Measurements from ENCODE around the gene RALGPS1. TPM values are rescaled to one million over a fixed set of nuclear protein-coding genes. Genes with fewer than 3 reads are reported as not detected.

RALGPS1 gene
- total RNA-seq, 2 experiments from 2014 or later: 14.1 to 14.4 TPM

GRCh38 chr9:127055745-127056402 is 141.3 kb downstream of the RALGPS1 start:
- ChIA-PET POLR2A (interaction anchor here (0.6 kb wide), 1 partner anchor 10 kb away, joined by 3 read pairs; no protein-coding TSS in a partner anchor), CTCF (ENCODE audit: unreplicated experiment) (interaction anchor here (0.6 kb wide), 1 partner anchor 134 kb away, joined by 4 read pairs; no protein-coding TSS in a partner anchor)
- H2AFZ ChIP-seq (ENCODE audit: low read length): no peak overlapping the region
- H3K9me3 ChIP-seq (ENCODE audit: low read length): no peaks in the 10 kb centered on the region
- H4K20me1 ChIP-seq (ENCODE audit: insufficient read depth, low read length): no peaks in the 10 kb centered on the region
- no TSS peak for BruUV-seq (replicated peaks)
- no peak overlapping the region for H3K4me3 ChIP-seq (ENCODE audit: low read depth, low read length, poor library complexity, severe bottlenecking)
- no peaks in the 10 kb centered on the region for H3K36me3 ChIP-seq (ENCODE audit: insufficient read depth, low read length)
- H3K4me2 ChIP-seq (ENCODE audit: low read length): no peak overlapping the region
- intact Hi-C loops (cut with micrococcal nuclease; ENCODE audit: unreplicated experiment): no loop called here
- TF ChIP-seq EZH2phosphoT487 (IDR thresholded peaks at IDR 0.05; ENCODE audit: borderline replicate concordance, low read depth, low read length) (no peak), CTCF (conservative IDR thresholded peaks at IDR 0.05; ENCODE audit: low read length) (no peak)
- no peaks in the 10 kb centered on the region for H3K79me2 ChIP-seq (ENCODE audit: insufficient read depth, low read depth, low read length)
- no peak overlapping the region for H3K27ac ChIP-seq (ENCODE audit: low read depth, low read length, poor library complexity, severe bottlenecking)
- H3K9me2 ChIP-seq (ENCODE audit: insufficient read depth, low read length): no peaks in the 10 kb centered on the region
- H3K4me1 ChIP-seq (ENCODE audit: insufficient read depth, low read length, poor library complexity, severe bottlenecking): peaks cover 11% of the 10 kb centered on the region
- no peak for DNase-seq (ENCODE audit: low spot score)

GRCh38 chr9:127056446-127056845 is 141.9 kb downstream of the RALGPS1 start:
- Histone ChIP-seq H2AFZ (ENCODE audit: low read length) (no peak overlapping the region), H3K4me3 (ENCODE audit: low read depth, low read length, poor library complexity, severe bottlenecking) (no peak overlapping the region), H3K27ac (ENCODE audit: low read depth, low read length, poor library complexity, severe bottlenecking) (no peak overlapping the region), H4K20me1 (ENCODE audit: insufficient read depth, low read length) (no peaks in the 10 kb centered on the region), H3K9me3 (ENCODE audit: low read length) (no peaks in the 10 kb centered on the region), H3K4me2 (ENCODE audit: low read length) (no peak overlapping the region), H3K79me2 (ENCODE audit: insufficient read depth, low read depth, low read length) (no peaks in the 10 kb centered on the region), H3K4me1 (ENCODE audit: insufficient read depth, low read length, poor library complexity, severe bottlenecking) (peaks cover 11% of the 10 kb centered on the region), H3K9me2 (ENCODE audit: insufficient read depth, low read length) (no peaks in the 10 kb centered on the region), H3K36me3 (ENCODE audit: insufficient read depth, low read length) (no peaks in the 10 kb centered on the region)
- no peak for DNase-seq (ENCODE audit: low spot score)
- no peak for TF ChIP-seq EZH2phosphoT487 (IDR thresholded peaks at IDR 0.05; ENCODE audit: borderline replicate concordance, low read depth, low read length)
- POLR2A ChIA-PET: interaction anchor here (1.2 kb wide), 1 partner anchor 10 kb away, joined by 3 read pairs; no protein-coding TSS in a partner anchor
- intact Hi-C loops (cut with micrococcal nuclease; ENCODE audit: unreplicated experiment): no loop called here
- no TSS peak for BruUV-seq (replicated peaks)
- CTCF ChIA-PET (ENCODE audit: unreplicated experiment): interaction anchor here (0.6 kb wide), 1 partner anchor 134 kb away, joined by 4 read pairs; no protein-coding TSS in a partner anchor

- Histone ChIP-seq H3K36me3 (ENCODE audit: insufficient read depth, low read length) (no peaks in the 10 kb centered on the region), H3K4me1 (ENCODE audit: insufficient read depth, low read length, poor library complexity, severe bottlenecking) (peaks cover 11% of the 10 kb centered on the region), H3K79me2 (ENCODE audit: insufficient read depth, low read depth, low read length) (no peaks in the 10 kb centered on the region), H3K4me2 (ENCODE audit: low read length) (no peak overlapping the region), H2AFZ (ENCODE audit: low read length) (no peak overlapping the region), H3K9me2 (ENCODE audit: insufficient read depth, low read length) (no peaks in the 10 kb centered on the region), H3K4me3 (ENCODE audit: low read depth, low read length, poor library complexity, severe bottlenecking) (no peak overlapping the region), H3K9me3 (ENCODE audit: low read length) (no peaks in the 10 kb centered on the region), H4K20me1 (ENCODE audit: insufficient read depth, low read length) (no peaks in the 10 kb centered on the region), H3K27ac (ENCODE audit: low read depth, low read length, poor library complexity, severe bottlenecking) (no peak overlapping the region)
- intact Hi-C loops (cut with micrococcal nuclease; ENCODE audit: unreplicated experiment): no loop called here
- DNase-seq (ENCODE audit: low spot score): no peak
- ChIA-PET CTCF (ENCODE audit: unreplicated experiment) (no interaction called here), POLR2A (interaction anchor here (1.1 kb wide), 1 partner anchor 9 kb away, joined by 3 read pairs; no protein-coding TSS in a partner anchor)
- TF ChIP-seq CTCF (conservative IDR thresholded peaks at IDR 0.05; ENCODE audit: low read length): no peak
- TF ChIP-seq EZH2phosphoT487 (IDR thresholded peaks at IDR 0.05; ENCODE audit: borderline replicate concordance, low read depth, low read length): no peak
- no TSS peak for BruUV-seq (replicated peaks)
Observed at GRCh38 chr9:127058011-127058644, 143.5 kb downstream of the RALGPS1 start.

All from OCI-LY7 (cell line).